Measurements from ENCODE around the gene EHD3. TPM values are rescaled to one million over a fixed set of nuclear protein-coding genes. Genes with fewer than 3 reads are reported as not detected.

The EHD3 gene
- total RNA-seq, 1 donor from 2014 or later, result 40.3 TPM

GRCh38 chr2:31251018-31251417 is 17.1 kb downstream of the EHD3 start:
- Mint-ChIP-seq H3K36me3 (ENCODE audit: low read depth) (peaks cover 46% of the 10 kb centered on the region), H3K27ac (peak overlapping the region; percentile 84), H3K4me1 (peaks cover 71% of the 10 kb centered on the region), H3K9me3 (no peaks in the 10 kb centered on the region), H3K27me3 (no peaks in the 10 kb centered on the region), H3K4me3 (no peak overlapping the region)
- no peak for DNase-seq
- ATAC-seq (ENCODE audit: low read depth), result no peak
- POLR2A ChIA-PET, result interaction anchor here (1.7 to 4.1 kb wide), 4 partner anchors 9 to 37 kb away, joined by 4 to 27 read pairs (median 6); partner anchors contain the start of gene EHD3
- intact Hi-C loops (cut with micrococcal nuclease), result no loop called here
- TF ChIP-seq CTCF (IDR thresholded peaks at IDR 0.05), result no peak
- CTCF ChIA-PET, result no interaction called here

GRCh38 chr2:31251851-31252250 is 17.9 kb downstream of the EHD3 start:
- no peak for TF ChIP-seq CTCF (IDR thresholded peaks at IDR 0.05)
- ChIA-PET CTCF (interaction anchor here (1.2 kb wide), 1 partner anchor 10 kb away, joined by 3 read pairs; no protein-coding TSS in a partner anchor), POLR2A (interaction anchor here (0.8 to 7.8 kb wide), 8 partner anchors 10 to 67 kb away, joined by 3 to 70 read pairs (median 6); partner anchors contain the start of gene EHD3)
- no peak for ATAC-seq (ENCODE audit: low read depth)
- no peaks in the 10 kb centered on the region for H3K27me3 Mint-ChIP-seq
- peak overlapping the region; percentile 84 for H3K27ac Mint-ChIP-seq
- no peaks in the 10 kb centered on the region for H3K9me3 Mint-ChIP-seq
- peaks cover 74% of the 10 kb centered on the region for H3K4me1 Mint-ChIP-seq
- H3K36me3 Mint-ChIP-seq (ENCODE audit: low read depth), result peaks cover 42% of the 10 kb centered on the region
- peak overlapping the region; percentile 75 for H3K4me3 Mint-ChIP-seq
- intact Hi-C loops (cut with micrococcal nuclease), result loop anchor here (2.0 kb wide), 1 partner anchor 43 kb away; no protein-coding TSS in a partner anchor
- no peak for DNase-seq

- H3K27ac Mint-ChIP-seq, result peak overlapping the region; percentile 84
- POLR2A ChIA-PET, result interaction anchor here (1.1 to 7.8 kb wide), 8 partner anchors 12 to 1107 kb away, joined by 3 to 70 read pairs (median 6); partner anchors contain the start of genes CAPN14, EHD3 and YPEL5
- intact Hi-C loops (cut with micrococcal nuclease), result loop anchor here (1.0 to 2.0 kb wide), 2 partner anchors 11 to 45 kb away; no protein-coding TSS in a partner anchor
- H3K9me3 Mint-ChIP-seq, result no peaks in the 10 kb centered on the region
- no peak for DNase-seq
- peaks cover 32% of the 10 kb centered on the region for H3K36me3 Mint-ChIP-seq (ENCODE audit: low read depth)
- no peaks in the 10 kb centered on the region for H3K27me3 Mint-ChIP-seq
- no peak for ATAC-seq (ENCODE audit: low read depth)
- TF ChIP-seq CTCF (IDR thresholded peaks at IDR 0.05), result no peak
- peak overlapping the region; percentile 38 for H3K4me3 Mint-ChIP-seq
- peaks cover 89% of the 10 kb centered on the region for H3K4me1 Mint-ChIP-seq
- CTCF ChIA-PET, result interaction anchor here (1.2 to 6.9 kb wide), 3 partner anchors 8 to 84 kb away, joined by 3 to 49 read pairs (median 7); no protein-coding TSS in a partner anchor
These were observed 19.6 kb downstream of the EHD3 start for GRCh38 chr2:31253356-31254131.

- Mint-ChIP-seq H3K36me3 (ENCODE audit: low read depth) (peaks cover 25% of the 10 kb centered on the region), H3K9me3 (no peaks in the 10 kb centered on the region), H3K4me3 (peak overlapping the region; percentile 51), H3K27me3 (no peaks in the 10 kb centered on the region), H3K27ac (peak overlapping the region; percentile 84), H3K4me1 (peaks cover 92% of the 10 kb centered on the region)
- no peak for ATAC-seq (ENCODE audit: low read depth)
- CTCF ChIA-PET, result interaction anchor here (1.0 to 6.9 kb wide), 5 partner anchors 20 to 116 kb away, joined by 5 to 49 read pairs (median 13); partner anchors contain the start of genes CAPN14, EHD3 and GALNT14
- POLR2A ChIA-PET, result interaction anchor here (0.8 to 7.8 kb wide), 10 partner anchors 12 to 1107 kb away, joined by 3 to 70 read pairs (median 8); partner anchors contain the start of genes CAPN14 and EHD3
- intact Hi-C loops (cut with micrococcal nuclease), result loop anchor here (5.0 kb wide), 4 partner anchors 392 to 1107 kb away; partner anchors contain the start of genes LBH and YPEL5
- DNase-seq, result no peak
- no peak for TF ChIP-seq CTCF (IDR thresholded peaks at IDR 0.05)
These were observed 20.6 kb downstream of the EHD3 start for GRCh38 chr2:31254237-31255203.
